ENCODE data around the gene DCUN1D1.

Gene DCUN1D1

GRCh38 chr3:182940266-182940808, 40.0 kb downstream of the DCUN1D1 start:
- no peak for DNase-seq
- in situ Hi-C loops (cut with MboI; ENCODE audit: low pct_unique_long_range_greater_than_20kb, low sequenced_read_pairs) = no loop called here

GRCh38 chr3:182937293-182938051, 42.9 kb downstream of the DCUN1D1 start:
- in situ Hi-C loops (cut with MboI; ENCODE audit: low pct_unique_long_range_greater_than_20kb, low sequenced_read_pairs) = no loop called here
- peak; percentile 23 for DNase-seq

- no peak for DNase-seq
These were observed 43.4 kb downstream of the DCUN1D1 start for GRCh38 chr3:182936918-182937285.

GRCh38 chr3:182936239-182936917, 44.0 kb downstream of the DCUN1D1 start:
- in situ Hi-C loops (cut with MboI; ENCODE audit: low pct_unique_long_range_greater_than_20kb, low sequenced_read_pairs) = no loop called here
- DNase-seq = no peak

More at GRCh38 chr3:182936918-182937285, 43.4 kb downstream of the DCUN1D1 start:
- in situ Hi-C loops (cut with MboI; ENCODE audit: low pct_unique_long_range_greater_than_20kb, low sequenced_read_pairs) = no loop called here

- in situ Hi-C loops (cut with MboI; ENCODE audit: low pct_unique_long_range_greater_than_20kb, low sequenced_read_pairs) = no loop called here
- DNase-seq = no peak
These were observed 44.5 kb downstream of the DCUN1D1 start for GRCh38 chr3:182935803-182936202.

GRCh38 chr3:182925944-182926337, 54.4 kb downstream of the DCUN1D1 start:
- in situ Hi-C loops (cut with MboI; ENCODE audit: low pct_unique_long_range_greater_than_20kb, low sequenced_read_pairs) = no loop called here

GRCh38 chr3:182925330-182925943, 54.9 kb downstream of the DCUN1D1 start:
- in situ Hi-C loops (cut with MboI; ENCODE audit: low pct_unique_long_range_greater_than_20kb, low sequenced_read_pairs) = no loop called here
- no peak for DNase-seq

More at GRCh38 chr3:182925944-182926337, 54.4 kb downstream of the DCUN1D1 start:
- DNase-seq = no peak

GRCh38 chr3:182921665-182922355, 58.5 kb downstream of the DCUN1D1 start:
- in situ Hi-C loops (cut with MboI; ENCODE audit: low pct_unique_long_range_greater_than_20kb, low sequenced_read_pairs) = no loop called here
- no peak for DNase-seq

- DNase-seq = no peak
- in situ Hi-C loops (cut with MboI; ENCODE audit: low pct_unique_long_range_greater_than_20kb, low sequenced_read_pairs) = no loop called here
These were observed 59.7 kb downstream of the DCUN1D1 start for GRCh38 chr3:182920515-182921084.

GRCh38 chr3:182919866-182920357, 60.4 kb downstream of the DCUN1D1 start:
- in situ Hi-C loops (cut with MboI; ENCODE audit: low pct_unique_long_range_greater_than_20kb, low sequenced_read_pairs) = no loop called here
- no peak for DNase-seq

- no peak for DNase-seq
- in situ Hi-C loops (cut with MboI; ENCODE audit: low pct_unique_long_range_greater_than_20kb, low sequenced_read_pairs) = no loop called here
These were observed 63.2 kb downstream of the DCUN1D1 start for GRCh38 chr3:182917134-182917533.

- in situ Hi-C loops (cut with MboI; ENCODE audit: low pct_unique_long_range_greater_than_20kb, low sequenced_read_pairs) = no loop called here
- DNase-seq = no peak
These were observed 66.0 kb downstream of the DCUN1D1 start for GRCh38 chr3:182914341-182914740.

- no peak for DNase-seq
- in situ Hi-C loops (cut with MboI; ENCODE audit: low pct_unique_long_range_greater_than_20kb, low sequenced_read_pairs) = no loop called here
These were observed 66.4 kb downstream of the DCUN1D1 start for GRCh38 chr3:182913889-182914288.

- in situ Hi-C loops (cut with MboI; ENCODE audit: low pct_unique_long_range_greater_than_20kb, low sequenced_read_pairs) = no loop called here
- no peak for DNase-seq
These were observed 67.9 kb downstream of the DCUN1D1 start for GRCh38 chr3:182912474-182912873.

GRCh38 chr3:182911782-182912111, 68.6 kb downstream of the DCUN1D1 start:
- no peak for DNase-seq
- in situ Hi-C loops (cut with MboI; ENCODE audit: low pct_unique_long_range_greater_than_20kb, low sequenced_read_pairs) = no loop called here

GRCh38 chr3:182910936-182911781, 69.2 kb downstream of the DCUN1D1 start:
- in situ Hi-C loops (cut with MboI; ENCODE audit: low pct_unique_long_range_greater_than_20kb, low sequenced_read_pairs) = no loop called here
- no peak for DNase-seq

GRCh38 chr3:182909318-182910040, 70.9 kb downstream of the DCUN1D1 start:
- DNase-seq = peak; percentile 37
- in situ Hi-C loops (cut with MboI; ENCODE audit: low pct_unique_long_range_greater_than_20kb, low sequenced_read_pairs) = no loop called here

GRCh38 chr3:182908471-182908870, 71.9 kb downstream of the DCUN1D1 start:
- DNase-seq = no peak
- in situ Hi-C loops (cut with MboI; ENCODE audit: low pct_unique_long_range_greater_than_20kb, low sequenced_read_pairs) = no loop called here

Measured in KBM-7 (cell line).